ENCODE results near the gene CD86.
"Not testable (repeated sequence)": the region's sequence is repeated elsewhere in the genome, so short reads cannot be mapped to it uniquely, and the experiment has no call there.

CD86 gene

DNA sequence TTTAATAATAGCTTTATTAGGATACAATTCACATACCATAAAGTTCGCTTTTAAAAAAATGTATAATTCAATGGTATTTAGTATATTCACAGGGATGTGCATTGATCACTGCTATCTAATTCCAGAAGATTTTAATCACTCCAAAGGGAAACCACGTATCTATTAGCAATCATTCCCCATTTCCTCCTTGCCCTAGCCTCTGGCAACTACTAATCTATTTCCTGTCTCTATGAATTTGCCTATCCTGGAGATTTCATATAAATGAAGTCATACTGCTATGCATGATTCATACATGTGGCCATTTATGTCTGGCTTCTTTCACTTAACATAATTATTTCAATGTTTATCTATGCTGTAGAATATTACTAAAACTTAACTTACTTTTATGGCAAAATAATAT, 96.3 kb downstream of the CD86 start:
- no peak for DNase-seq (ENCODE audit: low spot score)

DNA sequence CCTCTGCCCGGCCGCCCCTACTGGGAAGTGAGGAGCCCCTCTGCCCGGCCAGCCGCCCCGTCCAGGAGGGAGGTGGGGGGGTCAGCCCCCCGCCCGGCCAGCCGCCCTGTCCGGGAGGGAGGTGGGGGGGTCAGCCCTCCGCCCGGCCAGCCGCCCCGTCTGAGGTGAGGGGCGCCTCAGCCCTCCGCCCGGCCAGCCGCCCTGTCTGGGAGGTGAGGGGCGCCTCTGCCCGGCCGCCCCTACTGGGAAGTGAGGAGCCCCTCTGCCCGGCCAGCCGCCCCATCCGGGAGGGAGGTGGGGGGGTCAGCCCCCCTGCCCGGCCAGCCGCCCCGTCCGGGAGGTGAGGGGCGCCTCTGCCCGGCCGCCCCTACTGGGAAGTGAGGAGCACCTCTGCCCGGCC, 109.8 kb downstream of the CD86 start:
- not testable (repeated sequence) for DNase-seq (ENCODE audit: low spot score)

DNA sequence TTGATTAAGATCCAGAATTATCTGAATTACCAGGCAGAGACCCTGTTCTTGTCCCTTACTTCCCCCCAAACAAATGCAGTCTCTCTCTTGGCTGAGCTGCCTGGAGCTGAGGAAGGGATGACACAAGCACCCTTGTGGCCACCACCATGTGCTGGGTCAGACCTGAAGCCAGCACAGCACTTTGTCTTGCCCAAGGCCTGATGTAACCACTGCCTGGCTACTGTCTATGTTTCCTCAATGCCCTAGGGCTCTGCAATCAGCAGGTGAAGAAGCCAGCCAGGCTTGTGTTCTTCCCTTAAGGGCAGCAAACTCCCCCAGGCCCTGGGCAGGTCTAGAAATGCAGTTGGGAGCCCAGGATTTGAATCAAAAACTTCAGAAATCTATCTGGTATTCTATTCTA, 112.5 kb downstream of the CD86 start:
- no peak for DNase-seq (ENCODE audit: low spot score)

DNA sequence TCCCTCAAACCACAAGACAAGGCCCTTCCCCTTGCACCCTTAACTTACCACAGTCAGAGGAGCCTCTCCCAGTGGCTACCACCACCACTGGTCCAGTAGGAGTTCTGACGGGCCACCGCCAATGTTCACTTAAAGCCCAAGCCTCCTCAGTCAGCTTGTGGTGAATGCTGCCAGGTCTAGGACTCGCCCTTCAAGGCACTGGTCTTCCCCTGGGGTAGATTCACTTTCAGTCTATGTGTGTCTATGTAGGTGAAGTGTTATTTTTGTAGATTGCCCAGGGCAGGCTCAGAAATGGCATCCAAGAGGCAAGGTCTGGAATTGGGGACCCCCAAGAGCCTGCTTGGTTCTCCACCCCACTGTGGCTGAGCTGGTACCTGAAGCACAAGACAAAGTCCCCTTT, 112.9 kb downstream of the CD86 start:
- no peak for DNase-seq (ENCODE audit: low spot score)

DNA sequence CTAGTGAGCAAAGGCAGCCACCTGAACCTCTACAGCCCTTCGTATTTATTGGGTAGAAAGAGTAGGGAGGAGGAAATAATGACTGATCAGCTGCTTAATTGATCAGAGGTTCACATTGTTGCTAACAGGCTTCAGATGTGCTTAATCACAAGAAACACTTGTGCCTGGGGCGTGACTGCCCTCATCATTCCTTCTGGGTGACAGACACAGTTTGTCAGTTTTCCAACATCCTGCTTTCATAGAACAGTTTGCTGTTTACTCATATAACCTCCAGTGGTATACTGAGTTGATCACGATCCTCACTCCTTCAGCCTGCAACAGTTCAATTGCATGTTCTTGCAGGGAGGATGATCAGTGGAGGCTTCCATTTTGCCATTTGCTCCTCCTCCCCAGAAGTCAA, 114.7 kb downstream of the CD86 start:
- no peak for DNase-seq (ENCODE audit: low spot score)

Small RNA genes lying within 50 kb of the gene (small RNA-seq; reads per million reads assigned to genes)
- gene RF00019 = 0 reads per million in 2 experiments

Measured in SK-N-DZ (cell line).